ENCODE measurements around the gene CPT1B.
A peak's percentile ranks its signal among the peaks of the same experiment; 100 is the strongest.

Gene CPT1B

DNA sequence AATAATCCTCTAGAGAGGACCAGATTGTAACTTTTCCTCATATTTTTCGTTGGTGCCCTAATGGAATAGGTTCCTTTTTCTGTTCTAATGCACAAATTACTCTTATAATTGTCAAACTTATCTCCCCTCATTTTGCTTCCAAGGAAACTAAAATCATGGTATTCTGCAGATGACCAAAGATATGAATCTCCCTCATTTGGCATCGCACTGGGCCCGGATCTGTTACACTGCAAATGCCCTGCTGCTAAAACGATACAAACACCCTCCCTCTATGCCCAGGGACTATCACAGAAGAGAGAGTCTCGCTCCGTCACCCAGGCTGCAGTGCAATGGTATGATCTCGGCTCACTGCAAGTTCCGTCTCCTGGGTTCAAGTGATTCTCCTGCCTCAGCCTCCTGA, 24.9 kb downstream of the CPT1B start:
- H3K27ac Mint-ChIP-seq = no peak overlapping the region
- H3K27me3 Mint-ChIP-seq (ENCODE audit: low read depth) = peaks cover 10% of the 10 kb centered on the region
- TF ChIP-seq, protein P1, sequence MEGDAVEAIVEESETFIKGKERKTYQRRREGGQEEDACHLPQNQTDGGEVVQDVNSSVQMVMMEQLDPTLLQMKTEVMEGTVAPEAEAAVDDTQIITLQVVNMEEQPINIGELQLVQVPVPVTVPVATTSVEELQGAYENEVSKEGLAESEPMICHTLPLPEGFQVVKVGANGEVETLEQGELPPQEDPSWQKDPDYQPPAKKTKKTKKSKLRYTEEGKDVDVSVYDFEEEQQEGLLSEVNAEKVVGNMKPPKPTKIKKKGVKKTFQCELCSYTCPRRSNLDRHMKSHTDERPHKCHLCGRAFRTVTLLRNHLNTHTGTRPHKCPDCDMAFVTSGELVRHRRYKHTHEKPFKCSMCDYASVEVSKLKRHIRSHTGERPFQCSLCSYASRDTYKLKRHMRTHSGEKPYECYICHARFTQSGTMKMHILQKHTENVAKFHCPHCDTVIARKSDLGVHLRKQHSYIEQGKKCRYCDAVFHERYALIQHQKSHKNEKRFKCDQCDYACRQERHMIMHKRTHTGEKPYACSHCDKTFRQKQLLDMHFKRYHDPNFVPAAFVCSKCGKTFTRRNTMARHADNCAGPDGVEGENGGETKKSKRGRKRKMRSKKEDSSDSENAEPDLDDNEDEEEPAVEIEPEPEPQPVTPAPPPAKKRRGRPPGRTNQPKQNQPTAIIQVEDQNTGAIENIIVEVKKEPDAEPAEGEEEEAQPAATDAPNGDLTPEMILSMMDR (IDR thresholded peaks at IDR 0.05; ENCODE audit: unreplicated experiment in 3 of 3) = no peak
- no peak overlapping the region for H3K4me3 Mint-ChIP-seq
- no peaks in the 10 kb centered on the region for H3K4me1 Mint-ChIP-seq
- H3K9me3 Mint-ChIP-seq = no peaks in the 10 kb centered on the region
- no peaks in the 10 kb centered on the region for H3K36me3 Mint-ChIP-seq (ENCODE audit: low read depth)

DNA sequence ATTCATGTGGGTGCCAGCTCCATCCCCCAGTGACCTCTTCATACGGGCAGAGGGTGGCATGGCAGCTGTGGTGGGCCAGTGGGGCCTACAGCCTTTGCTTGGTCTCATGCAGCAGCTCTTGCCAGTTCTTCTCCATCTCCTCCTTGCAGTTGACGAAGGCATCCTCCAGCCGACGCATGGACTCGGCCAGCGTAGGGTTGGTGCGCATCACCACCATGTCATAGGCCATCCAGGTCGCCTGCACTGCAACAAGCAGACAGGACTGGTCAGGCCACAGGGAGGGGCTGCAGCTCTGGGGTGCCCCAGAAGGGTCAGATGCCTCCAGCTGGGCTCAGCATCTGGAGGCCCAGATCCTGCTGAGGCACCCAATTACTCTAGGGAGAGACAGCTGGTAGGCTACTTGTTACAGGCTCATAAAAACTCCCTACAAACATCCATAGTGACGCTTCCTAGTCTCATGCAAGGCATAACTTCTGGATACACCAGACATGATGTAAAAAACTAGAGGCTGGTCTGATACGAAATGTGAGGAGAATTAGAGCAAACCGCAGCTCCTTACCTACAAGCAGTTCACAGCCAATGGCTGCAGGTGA, 27.0 kb downstream of the CPT1B start:
- Mint-ChIP-seq H3K4me1 (no peaks in the 10 kb centered on the region), H3K27me3 (ENCODE audit: low read depth) (peaks cover 9% of the 10 kb centered on the region), H3K36me3 (ENCODE audit: low read depth) (no peaks in the 10 kb centered on the region), H3K4me3 (no peak overlapping the region), H3K9me3 (no peaks in the 10 kb centered on the region), H3K27ac (no peak overlapping the region)
- TF ChIP-seq, protein P1 (IDR thresholded peaks at IDR 0.05; ENCODE audit: unreplicated experiment in 3 of 3) = no peak

- Mint-ChIP-seq H3K4me3 (no peak overlapping the region), H3K9me3 (no peaks in the 10 kb centered on the region), H3K4me1 (no peaks in the 10 kb centered on the region), H3K27me3 (ENCODE audit: low read depth) (peaks cover 3% of the 10 kb centered on the region), H3K36me3 (ENCODE audit: low read depth) (no peaks in the 10 kb centered on the region), H3K27ac (peak overlapping the region in 1 of 3 experiments; percentile 35)
- TF ChIP-seq, protein P1 (IDR thresholded peaks at IDR 0.05; ENCODE audit: unreplicated experiment in 3 of 3) = no peak
These were observed 27.8 kb downstream of the CPT1B start for GRCh38 chr22:50550395-50550794.

- Mint-ChIP-seq H3K36me3 (ENCODE audit: low read depth) (no peaks in the 10 kb centered on the region), H3K27me3 (ENCODE audit: low read depth) (peaks cover 4% of the 10 kb centered on the region), H3K27ac (no peak overlapping the region), H3K4me3 (no peak overlapping the region), H3K4me1 (no peaks in the 10 kb centered on the region), H3K9me3 (no peaks in the 10 kb centered on the region)
- TF ChIP-seq, protein P1 (IDR thresholded peaks at IDR 0.05; ENCODE audit: unreplicated experiment in 3 of 3) = no peak
These were observed 29.1 kb downstream of the CPT1B start for GRCh38 chr22:50548921-50549790.

- TF ChIP-seq, protein P1 (IDR thresholded peaks at IDR 0.05; ENCODE audit: unreplicated experiment in 3 of 3) = no peak
- no peak overlapping the region for H3K27ac Mint-ChIP-seq
- H3K36me3 Mint-ChIP-seq (ENCODE audit: low read depth) = no peaks in the 10 kb centered on the region
- no peaks in the 10 kb centered on the region for H3K9me3 Mint-ChIP-seq
- H3K4me1 Mint-ChIP-seq = no peaks in the 10 kb centered on the region
- H3K27me3 Mint-ChIP-seq (ENCODE audit: low read depth) = peaks cover 4% of the 10 kb centered on the region
- H3K4me3 Mint-ChIP-seq = no peak overlapping the region
These were observed 29.9 kb downstream of the CPT1B start for GRCh38 chr22:50548040-50548920.
